ENCODE data around the gene GRK5.
"Not testable (repeated sequence)": the region's sequence is repeated elsewhere in the genome, so short reads cannot be mapped to it uniquely, and the experiment has no call there.

The GRK5 gene

DNA sequence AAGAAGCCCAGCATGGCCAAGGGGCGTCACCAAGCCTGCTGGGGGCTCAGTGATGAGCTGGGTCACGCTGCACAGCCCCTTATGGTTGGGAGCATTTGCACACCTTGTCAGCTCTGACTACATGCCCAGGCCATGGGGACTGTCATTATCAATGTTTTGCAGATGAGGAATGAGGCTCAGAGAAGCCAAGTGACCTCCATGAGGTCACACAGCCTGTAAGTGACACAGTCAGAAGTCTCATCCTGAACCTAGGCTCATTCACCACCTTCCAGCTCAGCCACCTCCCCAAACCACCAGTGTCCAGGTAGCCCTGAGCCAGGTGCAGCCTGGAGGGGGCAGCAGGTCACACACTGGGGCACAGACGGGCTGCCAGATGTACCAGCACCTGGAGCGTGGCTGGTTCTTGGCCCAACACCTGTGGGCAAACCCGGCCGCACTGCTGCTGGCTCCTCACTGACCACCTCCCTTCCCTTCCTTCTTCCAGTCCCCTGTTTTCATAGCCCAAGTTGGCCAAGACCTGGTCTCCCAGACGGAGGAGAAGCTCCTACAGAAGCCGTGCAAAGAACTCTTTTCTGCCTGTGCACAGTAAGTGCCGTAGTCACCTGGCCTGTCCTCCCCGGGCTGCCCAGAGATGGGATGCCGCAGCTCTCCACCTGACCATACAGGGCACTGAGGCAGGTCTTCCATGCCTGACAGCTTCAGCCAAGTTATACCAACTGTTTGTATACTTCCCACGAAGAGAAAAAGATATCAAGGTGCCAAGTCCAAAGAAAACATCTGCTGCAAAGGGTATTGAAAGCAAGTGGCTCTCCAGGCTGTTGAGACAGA, 215.5 kb downstream of the GRK5 start:
- no peak for DNase-seq (ENCODE audit: low spot score)

DNA sequence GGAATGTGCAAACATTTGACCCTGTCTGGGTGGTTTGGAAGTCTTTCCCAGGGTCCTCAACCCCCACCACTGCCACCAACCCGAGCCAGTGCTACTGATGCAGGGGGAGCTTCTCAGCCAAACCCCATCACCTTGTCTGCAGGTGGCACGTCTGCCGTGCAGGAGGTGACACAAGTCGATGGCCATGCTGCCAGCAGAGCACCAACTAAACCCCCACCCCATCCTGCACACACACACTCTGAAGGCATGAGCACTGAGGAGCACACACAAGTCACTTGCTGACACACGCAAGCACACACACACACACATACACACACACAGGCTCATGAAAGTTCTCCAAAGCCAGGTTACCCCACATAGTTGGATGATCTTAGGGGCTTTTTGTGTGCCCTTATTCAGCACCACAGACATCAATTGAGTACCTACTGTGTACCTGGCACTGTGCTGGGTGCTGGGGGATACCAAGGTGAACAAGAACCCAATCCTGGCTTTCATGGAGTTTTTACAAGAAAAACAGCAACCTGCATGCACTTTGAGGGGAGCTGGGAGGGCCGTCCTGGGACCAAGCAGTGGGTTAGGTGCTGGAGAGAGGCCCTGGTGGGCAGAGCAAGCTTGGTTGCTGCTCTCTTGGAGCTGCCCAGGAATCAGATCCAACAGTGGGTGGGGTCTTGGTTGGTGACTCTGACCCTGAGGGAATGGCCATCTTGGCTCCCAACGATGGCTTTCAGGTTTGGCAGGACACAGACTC, 216.3 kb downstream of the GRK5 start:
- no peak for DNase-seq (ENCODE audit: low spot score)

DNA sequence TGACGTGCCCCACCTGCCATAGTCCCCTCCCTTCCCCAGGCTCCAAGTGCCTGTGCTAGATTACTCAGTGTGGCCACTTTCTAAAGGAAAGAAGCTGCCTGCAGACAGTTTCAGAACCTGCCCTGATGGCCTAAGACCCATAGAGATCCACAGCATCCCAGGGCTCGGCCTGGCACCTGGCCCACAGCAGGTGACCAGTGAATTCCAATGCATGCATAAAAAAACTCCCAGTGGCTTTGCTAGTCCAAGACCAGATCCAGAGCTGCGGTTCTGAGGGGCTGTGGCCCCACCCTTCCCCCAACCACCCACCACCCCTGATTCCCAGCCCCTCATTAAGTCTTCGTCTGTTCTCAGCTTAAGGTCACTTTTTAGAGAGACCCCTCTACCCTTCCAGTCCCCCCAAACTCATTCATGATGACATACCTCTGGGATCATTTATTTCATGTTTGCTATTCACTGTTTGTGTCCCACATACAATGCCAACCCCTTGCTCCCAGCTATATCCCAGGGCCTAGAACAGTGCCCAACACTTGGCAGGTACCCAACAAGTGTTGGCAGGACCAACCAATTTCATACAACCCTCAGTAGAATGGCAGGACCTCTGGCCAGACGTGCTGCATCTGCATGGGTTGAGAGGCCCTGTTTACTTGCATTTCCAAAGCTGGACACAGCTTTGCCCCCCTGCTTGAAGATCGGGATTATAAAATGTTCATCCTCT, 217.0 kb downstream of the GRK5 start:
- no peak for DNase-seq (ENCODE audit: low spot score)

GRCh38 chr10:119425102-119425880, 217.9 kb downstream of the GRK5 start:
- DNase-seq (ENCODE audit: low spot score): no peak

DNA sequence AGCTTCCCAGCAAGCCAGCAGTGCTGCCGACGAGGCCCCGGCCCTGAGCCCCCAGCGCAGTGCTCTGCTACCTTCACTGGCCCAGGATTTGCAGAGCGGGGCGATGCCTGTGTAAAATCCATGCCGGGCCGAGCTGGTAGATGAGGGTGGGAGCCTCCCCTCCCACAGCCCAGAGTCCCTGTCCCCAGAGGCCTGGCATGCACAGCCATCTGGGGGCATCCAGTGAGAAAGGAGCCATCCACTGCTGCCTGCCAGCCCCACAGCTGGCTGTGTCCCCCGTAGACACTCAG, 218.5 kb downstream of the GRK5 start:
- DNase-seq (ENCODE audit: low spot score): no peak

- DNase-seq (ENCODE audit: low spot score): no peak
Observed at GRCh38 chr10:119426699-119427098, 219.3 kb downstream of the GRK5 start.

DNA sequence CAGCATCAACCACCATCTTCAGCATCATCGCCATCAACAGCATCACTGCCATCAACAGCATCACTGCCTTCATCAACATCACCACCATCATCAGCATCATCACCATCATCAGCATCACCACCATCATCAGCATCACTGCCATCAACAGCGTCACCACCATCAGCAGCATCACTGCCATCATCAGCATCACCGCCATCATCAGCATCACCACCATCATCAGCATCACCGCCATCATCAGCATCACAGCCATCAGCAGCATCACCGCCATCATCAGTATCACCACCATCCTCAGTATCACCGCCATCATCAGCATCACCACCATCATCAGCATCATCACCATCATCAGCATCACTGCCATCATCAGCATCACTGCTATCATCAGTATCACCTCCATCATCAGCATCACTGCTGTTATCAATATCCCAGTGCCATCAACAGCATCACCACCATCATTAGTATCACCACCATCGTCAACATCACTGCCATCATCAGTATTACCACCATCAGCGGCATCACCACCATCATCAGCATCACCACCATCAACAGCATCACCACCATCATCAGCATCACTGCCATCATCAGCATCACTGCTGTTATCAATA, 220.0 kb downstream of the GRK5 start:
- no peak for DNase-seq (ENCODE audit: low spot score)

GRCh38 chr10:119428789-119429188, 221.4 kb downstream of the GRK5 start:
- no peak for DNase-seq (ENCODE audit: low spot score)

DNA sequence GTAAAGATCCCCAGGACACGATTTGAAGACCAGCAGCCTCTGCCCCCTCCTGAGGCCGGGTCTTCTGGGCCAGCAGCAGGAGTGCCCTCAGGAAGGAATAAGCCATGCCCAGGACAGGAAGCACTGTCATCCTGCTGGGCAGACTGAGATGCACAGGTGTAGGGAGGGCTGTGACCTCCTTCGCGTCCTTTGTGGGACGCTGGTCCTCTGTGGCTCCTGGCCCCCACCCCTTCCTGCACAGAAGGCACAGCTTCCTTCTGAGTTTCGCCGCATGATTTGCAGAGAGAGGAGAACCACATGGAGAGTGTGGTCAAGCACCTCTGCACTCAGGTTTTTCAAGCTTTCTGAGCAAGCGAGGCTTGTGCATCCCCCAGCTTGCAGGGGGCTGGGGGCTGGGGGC, 222.4 kb downstream of the GRK5 start:
- no peak for DNase-seq (ENCODE audit: low spot score)

DNA sequence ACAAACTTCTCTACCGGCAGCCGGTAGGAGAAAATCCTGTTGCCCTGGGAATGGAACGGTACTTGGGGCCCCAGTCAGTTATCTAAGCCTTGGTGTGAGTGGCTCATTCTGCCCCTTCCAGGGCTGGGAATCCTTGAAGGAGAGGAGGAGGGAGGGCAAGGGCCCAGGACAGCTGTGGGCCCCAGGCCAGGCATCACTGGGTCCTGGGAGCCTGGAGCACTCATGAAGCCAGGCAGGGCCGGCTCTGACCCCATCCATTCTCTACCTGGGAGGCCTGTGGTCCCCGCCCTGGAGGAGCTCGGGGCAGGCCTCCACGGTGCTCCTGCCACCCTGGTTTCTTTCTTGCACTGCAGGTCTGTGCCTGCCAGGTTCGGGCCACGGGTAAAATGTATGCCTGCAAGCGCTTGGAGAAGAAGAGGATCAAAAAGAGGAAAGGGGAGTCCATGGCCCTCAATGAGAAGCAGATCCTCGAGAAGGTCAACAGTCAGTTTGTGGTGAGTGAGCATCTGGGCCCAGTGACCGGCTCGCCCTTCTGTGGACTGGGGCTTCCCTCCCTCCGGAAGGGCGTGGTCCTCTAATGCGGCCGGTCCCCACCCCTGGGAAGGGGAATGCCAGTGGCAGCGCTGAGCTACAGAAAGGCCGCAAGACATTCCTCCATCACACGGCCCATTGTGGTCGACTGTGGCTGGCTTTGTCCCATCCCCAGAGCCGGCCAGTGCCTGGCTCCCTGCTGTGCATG, 223.8 kb downstream of the GRK5 start:
- no peak for DNase-seq (ENCODE audit: low spot score)

GRCh38 chr10:119431773-119432135, 224.4 kb downstream of the GRK5 start:
- DNase-seq (ENCODE audit: low spot score): no peak

DNA sequence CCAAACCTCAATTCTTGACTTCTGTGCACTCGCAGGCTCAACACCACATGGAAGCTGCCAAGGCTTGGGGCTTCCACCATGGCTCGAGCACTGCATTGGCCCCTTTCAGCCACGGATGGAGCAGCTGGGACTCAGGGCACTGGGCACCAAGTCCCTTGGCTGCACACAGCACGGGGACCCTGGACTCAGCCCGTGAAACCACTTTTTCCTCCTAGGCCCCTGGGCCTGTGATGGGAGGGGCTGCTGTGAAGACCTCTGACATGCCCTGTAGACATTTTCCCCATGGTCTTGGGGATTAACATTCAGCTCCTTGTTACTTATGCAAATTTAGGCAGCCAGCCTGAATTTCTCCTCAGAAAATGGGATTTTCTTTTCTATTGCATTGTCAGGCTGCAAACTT, 227.6 kb downstream of the GRK5 start:
- not testable (repeated sequence) for DNase-seq (ENCODE audit: low spot score)

DNA sequence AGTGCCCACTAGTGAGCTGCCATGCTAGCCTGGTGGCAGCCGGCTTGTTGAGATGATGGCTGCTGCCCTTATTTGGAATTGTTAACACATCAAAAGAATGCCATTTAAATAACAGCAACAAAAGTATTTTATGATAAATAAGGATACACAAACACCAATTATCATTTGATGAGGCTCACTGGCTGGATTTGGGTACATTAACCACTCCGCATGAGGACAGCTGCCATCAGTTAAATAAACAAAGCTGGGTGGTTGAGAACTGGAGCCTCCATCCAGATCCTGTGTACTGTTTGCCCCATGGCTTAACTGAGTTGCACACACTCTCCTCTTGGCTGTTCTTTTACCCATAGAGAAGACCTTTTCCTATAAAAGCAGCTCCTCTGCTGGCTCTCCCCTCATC, 231.3 kb downstream of the GRK5 start:
- no peak for DNase-seq (ENCODE audit: low spot score)

- DNase-seq (ENCODE audit: low spot score): no peak
Observed at GRCh38 chr10:119439922-119440321, 232.6 kb downstream of the GRK5 start.

DNA sequence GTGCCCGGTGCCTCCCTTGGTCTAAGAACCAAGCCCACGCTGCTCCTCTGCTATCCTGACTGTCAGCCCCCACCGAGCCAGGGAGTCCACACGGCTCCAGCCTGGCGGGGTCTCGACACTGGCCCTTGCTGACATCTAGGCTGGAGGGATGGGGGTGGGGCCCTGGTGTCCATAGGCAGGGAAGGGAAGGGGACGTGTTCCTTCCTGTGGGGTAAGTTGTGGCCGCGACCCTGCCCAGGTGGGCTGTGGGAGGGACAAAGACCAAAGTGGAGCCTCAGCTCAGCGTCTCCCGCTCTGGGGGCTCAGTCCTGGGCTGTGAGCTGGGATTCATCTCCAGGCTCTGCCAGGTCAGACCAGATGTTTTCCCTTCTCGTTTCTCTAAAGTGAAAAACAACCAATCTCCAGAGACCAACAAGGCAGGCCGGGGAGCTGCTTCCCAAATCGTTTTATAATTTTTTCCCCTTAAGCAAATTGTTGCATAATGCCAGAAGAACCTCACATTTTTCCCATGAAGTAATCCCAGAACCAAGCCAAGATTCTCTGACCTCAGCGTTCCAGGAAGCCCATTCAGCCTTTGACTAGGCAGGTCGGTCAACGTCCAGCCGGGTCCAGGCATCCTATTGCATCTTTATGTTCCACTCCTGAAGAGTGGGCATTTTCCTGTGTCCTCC, 233.9 kb downstream of the GRK5 start:
- DNase-seq (ENCODE audit: low spot score): no peak

DNA sequence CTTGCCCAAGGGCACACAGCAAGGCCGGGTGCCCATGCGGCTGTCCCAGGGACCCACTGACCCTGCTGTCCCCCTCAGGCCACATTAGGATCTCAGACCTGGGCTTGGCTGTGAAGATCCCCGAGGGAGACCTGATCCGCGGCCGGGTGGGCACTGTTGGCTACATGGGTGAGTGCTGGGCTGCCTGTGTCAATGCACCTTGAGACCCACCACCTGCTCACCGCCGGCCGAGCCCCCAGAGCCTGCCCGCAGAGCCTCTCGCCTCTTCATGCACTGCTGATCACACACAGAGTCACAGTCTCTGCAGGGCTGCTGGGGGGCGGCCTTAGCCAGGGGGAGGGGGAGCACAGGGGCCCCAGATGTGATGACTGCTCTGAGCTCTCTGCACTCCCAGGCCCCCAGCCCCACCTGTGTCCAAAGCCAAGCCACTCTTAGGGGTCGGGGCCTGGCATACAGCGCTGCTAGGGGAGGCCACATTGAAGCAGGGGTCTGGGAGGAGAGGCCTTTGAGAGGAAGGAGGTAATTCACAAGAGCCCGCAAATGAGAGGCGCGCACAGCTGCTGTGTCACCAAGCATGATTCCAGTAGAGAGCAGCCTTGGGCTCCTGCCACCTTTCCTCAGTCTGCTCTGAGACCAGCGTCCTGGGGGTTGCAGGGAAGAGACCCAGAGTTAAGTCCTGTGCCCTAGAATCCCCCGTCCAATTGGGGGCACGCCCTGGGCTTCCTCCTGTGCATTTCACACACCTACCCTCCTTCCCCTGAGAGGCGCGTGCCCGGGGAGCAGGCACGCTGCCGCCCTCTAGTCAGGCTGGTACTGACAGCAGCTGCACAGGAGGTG, 234.8 kb downstream of the GRK5 start:
- DNase-seq (ENCODE audit: low spot score): no peak

GRCh38 chr10:119442758-119443060, 235.3 kb downstream of the GRK5 start:
- no peak for DNase-seq (ENCODE audit: low spot score)

DNA sequence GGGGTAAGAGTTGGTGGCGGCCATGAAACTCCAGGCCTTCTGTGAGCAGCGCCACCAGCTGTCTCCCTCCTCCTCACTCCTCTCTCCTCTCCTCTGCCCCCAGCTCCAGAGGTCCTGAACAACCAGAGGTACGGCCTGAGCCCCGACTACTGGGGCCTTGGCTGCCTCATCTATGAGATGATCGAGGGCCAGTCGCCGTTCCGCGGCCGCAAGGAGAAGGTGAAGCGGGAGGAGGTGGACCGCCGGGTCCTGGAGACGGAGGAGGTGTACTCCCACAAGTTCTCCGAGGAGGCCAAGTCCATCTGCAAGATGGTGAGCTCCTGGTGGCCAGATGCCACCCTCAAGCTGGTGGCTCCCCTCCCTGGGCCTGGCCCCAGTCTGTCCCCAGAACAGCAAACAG, 236.1 kb downstream of the GRK5 start:
- DNase-seq (ENCODE audit: low spot score): no peak

GRCh38 chr10:119443970-119444660, 236.7 kb downstream of the GRK5 start:
- no peak for DNase-seq (ENCODE audit: low spot score)
